GM13976 (cell line): ENCODE data around the gene RABL2B.
"Not testable (repeated sequence)": the region's sequence is repeated elsewhere in the genome, so short reads cannot be mapped to it uniquely, and the experiment has no call there.

Experiments
- DNase-seq: peaks from one replicate; pipeline ENCODE4 v3.0.0; 2012; ENCODE audit warnings: low spot score
- CTCF ChIP-seq: IDR thresholded peaks from 2 replicates; pipeline ENCODE4 v1.5.1; 2012; ENCODE audit warnings: borderline replicate concordance, mild to moderate bottlenecking; ENCODE audit not compliant: insufficient read depth; ENCODE audit errors: extremely low read depth, missing control alignments, control extremely low read depth
- in situ Hi-C: fragments of 300-500 bp; cut with MboI; formaldehyde crosslinking; loops from one replicate; pipeline ENCODE4 v1.12.0; 2022; ENCODE audit warnings: low sequenced_read_pairs, mixed read lengths, inconsistent platforms; ENCODE audit not compliant: unreplicated experiment

The RABL2B gene

DNA sequence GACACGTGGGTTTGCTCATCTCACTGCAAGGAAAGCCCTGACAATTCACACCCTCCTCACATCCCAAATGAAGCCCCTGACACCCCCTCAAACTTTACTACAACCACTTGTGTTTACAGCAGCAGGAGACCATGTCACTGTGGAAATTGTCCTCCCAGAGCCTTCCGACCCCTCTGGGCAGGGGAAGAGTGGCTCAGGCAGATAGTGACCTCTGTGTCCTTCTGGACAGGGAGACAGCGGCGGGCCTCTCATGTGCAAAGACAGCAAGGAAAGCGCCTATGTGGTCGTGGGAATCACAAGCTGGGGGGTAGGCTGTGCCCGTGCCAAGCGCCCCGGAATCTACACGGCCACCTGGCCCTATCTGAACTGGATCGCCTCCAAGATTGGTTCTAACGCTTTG lies 39.0 kb downstream of the RABL2B start:
- in situ Hi-C loops, DNase-seq: not testable (repeated sequence)

GRCh38 chr22:50740714-50741113 lies 42.7 kb downstream of the RABL2B start:
- DNase-seq, in situ Hi-C loops: not testable (repeated sequence)

- TF ChIP-seq CTCF = no peak
- in situ Hi-C loops = no loop called here
- no peak for DNase-seq
Observed at GRCh38 chr22:50739894-50740293, 43.5 kb downstream of the RABL2B start.

- in situ Hi-C loops = no loop called here
- no peak for DNase-seq
- TF ChIP-seq CTCF = no peak
Observed at GRCh38 chr22:50739279-50739691, 44.2 kb downstream of the RABL2B start.

DNA sequence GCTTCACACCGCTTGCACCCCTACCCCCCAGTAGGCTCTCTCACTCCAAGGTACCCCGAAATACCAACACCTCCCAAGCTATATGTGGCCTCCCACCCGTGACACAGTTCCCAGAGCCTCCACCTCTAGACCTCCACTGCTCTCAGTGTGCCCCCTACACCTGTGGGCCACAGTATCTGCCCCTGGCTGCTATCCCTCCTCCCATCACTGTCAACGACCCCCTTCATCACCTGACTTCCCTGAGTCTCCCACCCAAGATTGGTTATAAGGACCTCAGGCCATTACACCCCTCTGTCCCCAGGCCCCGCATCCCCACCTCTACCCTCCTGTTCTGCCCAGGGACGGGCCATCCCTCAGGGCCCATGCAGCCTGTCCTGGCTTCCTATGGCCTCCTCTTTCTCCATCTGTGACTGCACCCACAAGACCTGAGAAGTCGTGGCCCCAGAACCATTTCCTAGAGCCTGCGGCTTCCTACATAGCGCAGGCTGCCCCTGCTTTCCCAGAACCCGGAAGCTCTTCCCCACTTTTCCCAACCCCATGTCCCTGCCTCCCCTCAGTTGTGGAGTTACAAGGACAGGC lies 44.7 kb downstream of the RABL2B start:
- DNase-seq = no peak
- in situ Hi-C loops = no loop called here

DNA sequence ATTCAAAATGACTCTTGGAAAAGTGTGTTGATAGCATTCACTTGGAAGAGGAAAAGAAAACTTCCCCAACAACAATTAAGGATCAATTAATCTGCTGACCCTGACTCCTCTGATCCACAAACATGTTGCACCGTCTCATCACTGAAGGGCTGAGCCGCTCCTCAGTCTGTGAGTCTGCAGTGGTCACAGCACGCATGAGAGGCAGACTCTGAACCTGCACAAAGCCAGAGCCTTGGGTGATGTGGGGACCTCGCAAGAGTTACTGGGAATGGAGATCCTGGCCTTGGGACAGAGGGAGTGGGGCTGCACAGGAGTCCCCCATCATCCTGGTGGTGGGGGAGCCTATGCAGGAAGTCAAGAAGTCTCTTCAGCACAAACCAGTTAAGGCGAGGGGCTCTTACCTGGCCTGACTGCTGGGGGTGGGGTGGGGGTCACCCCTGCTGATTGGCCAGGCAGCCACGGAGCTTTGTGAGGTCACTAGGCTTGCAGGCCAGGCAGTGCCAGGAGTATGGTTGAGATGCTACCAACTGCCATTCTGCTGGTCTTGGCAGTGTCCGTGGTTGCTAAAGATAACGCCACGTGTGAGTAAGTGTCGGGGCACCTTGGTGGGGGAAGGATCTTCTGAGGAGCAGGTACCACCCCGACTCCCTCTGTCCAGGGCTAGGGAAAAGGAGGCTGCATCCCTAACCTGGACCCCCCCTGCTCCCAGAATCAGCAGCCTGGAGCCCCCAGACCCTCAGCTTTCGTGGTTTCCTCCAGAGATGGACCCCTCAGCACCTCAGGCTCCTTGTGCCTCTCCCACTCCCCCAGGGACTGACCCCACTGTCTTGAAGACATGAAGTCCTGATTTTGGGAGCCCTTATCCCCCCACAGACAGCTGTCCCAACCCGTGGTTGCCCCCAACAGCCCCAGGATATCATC lies 45.4 kb downstream of the RABL2B start, which contains the start of gene ACR:
Gene ACR, plus strand, starts transcription at position 477 of the 921 bp plus-strand sequence. Its CDS starts 32 bp downstream, at position 509.
- no peak for TF ChIP-seq CTCF
- no peak for DNase-seq
- in situ Hi-C loops = no loop called here

More for the DNA sequence above, 44.7 kb downstream of the RABL2B start:
- TF ChIP-seq CTCF = no peak

- no peak for DNase-seq
- TF ChIP-seq CTCF = no peak
- in situ Hi-C loops = no loop called here
Observed at GRCh38 chr22:50735739-50736030, 47.8 kb downstream of the RABL2B start.
